OCI-LY7 (cell line): ENCODE results near the gene BMP5. TPM values are rescaled to one million over a fixed set of nuclear protein-coding genes. Genes with fewer than 3 reads are reported as not detected.

Source experiments
- BruUV-seq: library from RNA; stranded (reverse); fragments of 400-500 nt; replicated peaks from 2 replicates; lab custom pipeline; 2021; lab: Mats Ljungman, UMichigan
- CTCF ChIA-PET: fragments of 300-600 bp; sonication (Branson Sonifier 250); formaldehyde crosslinking; loops from one replicate; lab custom pipeline; 2022; ENCODE audit warnings: antibody characterized with exemption; ENCODE audit not compliant: unreplicated experiment; lab: Charles Lee
- POLR2A ChIA-PET: fragments of 300-600 bp; sonication (Branson Sonifier 250); formaldehyde crosslinking; loops from one replicate; lab custom pipeline; 2022; ENCODE audit warnings: antibody characterized with exemption; lab: Charles Lee
- DNase-seq: peaks from one replicate; pipeline ENCODE4 v3.0.0-alpha.2; 2015; ENCODE audit warnings: low spot score
- H2AFZ ChIP-seq: fragments of 200-600 bp; sonication (generic), shearing (Covaris generic); 2 replicates; pipeline ENCODE4 v1.6.1; 2014; ENCODE audit warnings: mild to moderate bottlenecking, antibody characterized with exemption, low read length, moderate library complexity
- H3K27ac ChIP-seq: fragments of 200-600 bp; sonication (generic); 2 replicates; pipeline ENCODE4 v1.5.1; 2014; ENCODE audit warnings: mixed run types, low read depth, mild to moderate bottlenecking, moderate library complexity, low read length, inconsistent platforms; ENCODE audit not compliant: poor library complexity, severe bottlenecking
- H3K36me3 ChIP-seq: fragments of 200-600 bp; sonication (generic); 2 replicates; pipeline ENCODE4 v1.6.1; 2014; ENCODE audit warnings: mild to moderate bottlenecking, antibody characterized with exemption, low read length, moderate library complexity, mixed read lengths; ENCODE audit not compliant: insufficient read depth
- H3K4me1 ChIP-seq: fragments of 200-600 bp; sonication (generic); 2 replicates; pipeline ENCODE4 v1.5.1; 2014; ENCODE audit warnings: mild to moderate bottlenecking, low read length; ENCODE audit not compliant: insufficient read depth, poor library complexity, severe bottlenecking
- H3K4me2 ChIP-seq: fragments of 200-600 bp; sonication (generic); 2 replicates; pipeline ENCODE4 v1.6.1; 2014; ENCODE audit warnings: mild to moderate bottlenecking, low read length
- H3K4me3 ChIP-seq: fragments of 200-600 bp; sonication (generic); 2 replicates; pipeline ENCODE4 v1.5.1; 2014; ENCODE audit warnings: mild to moderate bottlenecking, low read depth, low read length; ENCODE audit not compliant: poor library complexity, severe bottlenecking
- H3K79me2 ChIP-seq: fragments of 200-600 bp; sonication (generic); 2 replicates; pipeline ENCODE4 v1.6.1; 2016; ENCODE audit warnings: low read depth, mild to moderate bottlenecking, low read length, moderate library complexity, mixed read lengths; ENCODE audit not compliant: insufficient read depth
- H3K9me2 ChIP-seq: fragments of 200-600 bp; sonication (generic); 2 replicates; pipeline ENCODE4 v1.6.1; 2016; ENCODE audit warnings: mild to moderate bottlenecking, low read length, mixed read lengths; ENCODE audit not compliant: insufficient read depth
- H3K9me3 ChIP-seq: fragments of 200-600 bp; sonication (generic); 2 replicates; pipeline ENCODE4 v1.6.1; 2014; ENCODE audit warnings: mild to moderate bottlenecking, mixed run types, low read length, mixed read lengths
- H4K20me1 ChIP-seq: fragments of 200-600 bp; sonication (generic); 2 replicates; pipeline ENCODE4 v1.6.1; 2014; ENCODE audit warnings: mild to moderate bottlenecking, antibody characterized with exemption, low read length, moderate library complexity, mixed read lengths; ENCODE audit not compliant: insufficient read depth
- EZH2phosphoT487 ChIP-seq: fragments of 200-600 bp; sonication (generic); IDR thresholded peaks from 2 replicates; pipeline ENCODE4 v1.6.1; 2018; ENCODE audit warnings: low read depth, borderline replicate concordance, mild to moderate bottlenecking, mixed run types, antibody characterized with exemption, low read length, moderate library complexity, mixed read lengths
- intact Hi-C: fragments of 100-400 bp; cut with micrococcal nuclease; formaldehyde crosslinking; loops from one replicate; pipeline ENCODE4 v1.10.0; 2022; ENCODE audit not compliant: unreplicated experiment
- total RNA-seq, 2 experiments: library from RNA; depleted of rRNA in 1 of 2; stranded (reverse); fragments of >200 nt in 1 of 2; shearing (Covaris generic) in 1 of 2; gene quantifications; 2 replicates each; pipeline ENCODE4 v1.2.3, GENCODE V29; 2014 to 2022
- TF ChIP-seq, protein P1 (sequence below): fragments of 200-600 bp; sonication (generic); conservative IDR thresholded peaks from 2 replicates; pipeline ENCODE4 v1.5.1; 2014; ENCODE audit warnings: mild to moderate bottlenecking, antibody characterized with exemption, low read length, moderate library complexity, mixed read lengths

Gene BMP5
- total RNA-seq, 2 experiments from 2014 or later = not detected

DNA sequence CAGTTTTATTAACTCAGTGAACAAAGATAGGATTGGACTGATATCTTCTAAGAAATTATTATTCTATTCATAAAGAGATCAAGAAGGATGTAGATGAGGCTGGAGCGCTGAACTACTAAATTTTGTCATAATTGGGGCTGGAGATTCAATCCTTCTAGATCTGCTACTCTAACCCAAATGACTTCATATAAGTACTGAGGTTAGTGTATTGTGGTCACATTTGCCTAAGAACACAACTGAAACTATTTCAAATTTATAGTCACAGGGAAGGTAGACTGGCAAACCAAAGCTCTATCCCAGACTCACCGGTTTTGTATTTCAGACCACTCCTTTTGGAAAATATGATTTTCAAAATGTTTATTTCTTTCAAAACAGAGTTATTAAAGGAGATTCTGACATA lies 96.7 kb downstream of the BMP5 start:
- Histone ChIP-seq H3K4me2 (no peak overlapping the region), H3K9me3 (no peaks in the 10 kb centered on the region), H3K4me1 (no peaks in the 10 kb centered on the region), H3K4me3 (no peak overlapping the region), H3K27ac (no peak overlapping the region), H2AFZ (no peak overlapping the region), H3K9me2 (no peaks in the 10 kb centered on the region), H3K79me2 (no peaks in the 10 kb centered on the region), H3K36me3 (no peaks in the 10 kb centered on the region), H4K20me1 (no peaks in the 10 kb centered on the region)
- ChIA-PET CTCF (no interaction called here), POLR2A (no interaction called here)
- DNase-seq = no peak
- no TSS peak for BruUV-seq
- intact Hi-C loops = no loop called here
- TF ChIP-seq, protein P1, sequence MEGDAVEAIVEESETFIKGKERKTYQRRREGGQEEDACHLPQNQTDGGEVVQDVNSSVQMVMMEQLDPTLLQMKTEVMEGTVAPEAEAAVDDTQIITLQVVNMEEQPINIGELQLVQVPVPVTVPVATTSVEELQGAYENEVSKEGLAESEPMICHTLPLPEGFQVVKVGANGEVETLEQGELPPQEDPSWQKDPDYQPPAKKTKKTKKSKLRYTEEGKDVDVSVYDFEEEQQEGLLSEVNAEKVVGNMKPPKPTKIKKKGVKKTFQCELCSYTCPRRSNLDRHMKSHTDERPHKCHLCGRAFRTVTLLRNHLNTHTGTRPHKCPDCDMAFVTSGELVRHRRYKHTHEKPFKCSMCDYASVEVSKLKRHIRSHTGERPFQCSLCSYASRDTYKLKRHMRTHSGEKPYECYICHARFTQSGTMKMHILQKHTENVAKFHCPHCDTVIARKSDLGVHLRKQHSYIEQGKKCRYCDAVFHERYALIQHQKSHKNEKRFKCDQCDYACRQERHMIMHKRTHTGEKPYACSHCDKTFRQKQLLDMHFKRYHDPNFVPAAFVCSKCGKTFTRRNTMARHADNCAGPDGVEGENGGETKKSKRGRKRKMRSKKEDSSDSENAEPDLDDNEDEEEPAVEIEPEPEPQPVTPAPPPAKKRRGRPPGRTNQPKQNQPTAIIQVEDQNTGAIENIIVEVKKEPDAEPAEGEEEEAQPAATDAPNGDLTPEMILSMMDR = no peak
- no peak for TF ChIP-seq EZH2phosphoT487

DNA sequence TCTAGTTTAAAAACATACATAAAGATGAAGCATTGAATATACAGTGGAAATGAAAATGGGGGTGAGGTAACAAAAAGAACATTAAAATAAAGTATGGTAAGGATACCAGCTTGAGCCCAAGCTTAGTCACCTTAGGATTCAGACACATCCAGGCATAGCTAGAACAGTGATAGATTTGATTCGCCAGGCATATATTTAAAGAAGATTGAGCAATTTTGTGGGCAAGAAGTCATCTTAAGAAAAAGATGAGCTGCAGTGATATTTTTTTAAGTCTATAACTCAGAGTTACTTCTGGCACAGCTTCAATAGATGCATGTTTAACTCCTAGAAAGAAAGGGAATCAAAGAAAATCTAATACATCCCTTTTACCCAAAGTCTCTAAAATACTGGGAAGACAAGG lies 97.9 kb downstream of the BMP5 start:
- Histone ChIP-seq H3K9me2 (no peaks in the 10 kb centered on the region), H3K4me2 (no peak overlapping the region), H3K4me1 (no peaks in the 10 kb centered on the region), H2AFZ (no peak overlapping the region), H4K20me1 (no peaks in the 10 kb centered on the region), H3K9me3 (no peaks in the 10 kb centered on the region), H3K79me2 (no peaks in the 10 kb centered on the region), H3K36me3 (no peaks in the 10 kb centered on the region), H3K4me3 (no peak overlapping the region), H3K27ac (no peak overlapping the region)
- ChIA-PET POLR2A (no interaction called here), CTCF (no interaction called here)
- intact Hi-C loops = no loop called here
- TF ChIP-seq EZH2phosphoT487 = no peak
- TF ChIP-seq, protein P1 = no peak
- BruUV-seq = no TSS peak
- no peak for DNase-seq

DNA sequence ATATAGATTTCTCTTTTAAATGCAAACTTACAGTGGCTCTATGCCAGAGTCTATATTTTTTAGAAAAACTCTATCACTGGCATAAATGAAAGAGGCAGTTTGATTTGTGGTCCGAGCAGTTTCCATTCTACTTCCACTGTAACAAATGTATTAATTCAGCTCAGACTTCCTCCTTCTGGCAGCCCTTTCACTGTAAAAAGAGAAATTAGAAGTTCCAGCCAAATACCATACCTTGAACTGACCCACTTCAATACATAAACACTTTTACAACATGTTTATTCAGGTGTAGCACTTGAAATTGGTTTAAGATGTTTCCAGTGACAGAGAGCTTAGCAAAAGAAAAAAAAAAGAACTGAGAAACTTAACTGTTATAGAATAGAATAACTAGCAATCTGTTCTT lies 99.3 kb downstream of the BMP5 start:
- ChIA-PET POLR2A (no interaction called here), CTCF (no interaction called here)
- no peaks in the 10 kb centered on the region for H3K9me3 ChIP-seq
- no peaks in the 10 kb centered on the region for H4K20me1 ChIP-seq
- H3K4me2 ChIP-seq = no peak overlapping the region
- H3K4me3 ChIP-seq = no peak overlapping the region
- H3K79me2 ChIP-seq = no peaks in the 10 kb centered on the region
- H3K27ac ChIP-seq = no peak overlapping the region
- no peaks in the 10 kb centered on the region for H3K9me2 ChIP-seq
- no TSS peak for BruUV-seq
- intact Hi-C loops = no loop called here
- no peak for TF ChIP-seq EZH2phosphoT487
- TF ChIP-seq, protein P1 = no peak
- H3K36me3 ChIP-seq = no peaks in the 10 kb centered on the region
- H2AFZ ChIP-seq = no peak overlapping the region
- DNase-seq = no peak
- H3K4me1 ChIP-seq = no peaks in the 10 kb centered on the region
